Stomach (tissue), 4 donors: ENCODE results near the gene USP7.

Experiments used
- POLR2A ChIP-seq, 4 donors: fragments of 450-650 bp; IDR thresholded peaks; one replicate each; pipeline ENCODE4 v1.6.1; 2016; ENCODE audit warnings: antibody characterized with exemption in 4 of 4, control low read depth in 2 of 4, mild to moderate bottlenecking in 1 of 4, moderate library complexity in 1 of 4
- TF ChIP-seq, protein P1 (sequence below), 7 experiments: fragments of 450-650 bp in 4 of 7; fragments of 200-600 bp in 3 of 7; sonication (generic) in 3 of 7; IDR thresholded peaks; one replicate each; pipeline ENCODE4 v1.5.1; 2016 to 2019; ENCODE audit warnings: antibody characterized with exemption in 7 of 7, control low read depth in 2 of 7, mild to moderate bottlenecking in 1 of 7

DNA sequence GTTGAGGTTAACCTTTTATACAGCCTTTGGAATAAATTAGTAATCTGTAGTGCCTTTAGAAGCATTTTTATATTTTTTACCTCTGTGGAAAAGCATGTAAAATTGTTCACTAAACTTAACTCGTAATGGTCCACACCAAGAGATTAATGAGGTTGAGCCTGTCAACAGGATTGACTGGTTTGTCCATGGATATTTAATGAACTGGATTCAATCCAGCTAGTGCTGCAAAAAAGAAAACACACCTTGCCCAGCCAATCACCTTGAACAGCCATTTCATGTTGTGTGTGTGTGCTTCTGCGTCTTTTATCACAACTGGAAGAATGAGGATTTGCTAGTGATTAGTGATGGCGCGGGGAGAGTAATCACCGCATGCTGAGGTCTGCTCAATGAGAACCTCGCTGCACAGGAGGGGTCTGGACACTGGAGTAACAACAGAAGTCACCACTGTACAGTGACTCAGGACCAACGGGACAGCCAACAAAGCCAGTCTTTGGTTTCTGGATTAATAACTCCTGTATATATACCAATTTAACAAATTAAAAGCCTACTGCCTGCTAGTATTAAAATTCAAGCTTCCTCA, 47.9 kb downstream of the USP7 start:
- TF ChIP-seq POLR2A (IDR thresholded peaks at IDR 0.05), result no peak
- TF ChIP-seq, protein P1, sequence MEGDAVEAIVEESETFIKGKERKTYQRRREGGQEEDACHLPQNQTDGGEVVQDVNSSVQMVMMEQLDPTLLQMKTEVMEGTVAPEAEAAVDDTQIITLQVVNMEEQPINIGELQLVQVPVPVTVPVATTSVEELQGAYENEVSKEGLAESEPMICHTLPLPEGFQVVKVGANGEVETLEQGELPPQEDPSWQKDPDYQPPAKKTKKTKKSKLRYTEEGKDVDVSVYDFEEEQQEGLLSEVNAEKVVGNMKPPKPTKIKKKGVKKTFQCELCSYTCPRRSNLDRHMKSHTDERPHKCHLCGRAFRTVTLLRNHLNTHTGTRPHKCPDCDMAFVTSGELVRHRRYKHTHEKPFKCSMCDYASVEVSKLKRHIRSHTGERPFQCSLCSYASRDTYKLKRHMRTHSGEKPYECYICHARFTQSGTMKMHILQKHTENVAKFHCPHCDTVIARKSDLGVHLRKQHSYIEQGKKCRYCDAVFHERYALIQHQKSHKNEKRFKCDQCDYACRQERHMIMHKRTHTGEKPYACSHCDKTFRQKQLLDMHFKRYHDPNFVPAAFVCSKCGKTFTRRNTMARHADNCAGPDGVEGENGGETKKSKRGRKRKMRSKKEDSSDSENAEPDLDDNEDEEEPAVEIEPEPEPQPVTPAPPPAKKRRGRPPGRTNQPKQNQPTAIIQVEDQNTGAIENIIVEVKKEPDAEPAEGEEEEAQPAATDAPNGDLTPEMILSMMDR (IDR thresholded peaks at IDR 0.05), result no peak
